Hepatocyte (in vitro differentiated cells): ENCODE results near the gene PCGF1.

Experiments
- CTCF ChIP-seq: fragments of 200-600 bp; sonication (generic); IDR thresholded peaks from 2 replicates; pipeline ENCODE4 v1.5.1; 2016; ENCODE audit warnings: antibody characterized with exemption, mild to moderate bottlenecking; ENCODE audit not compliant: poor library complexity
- EZH2 ChIP-seq: fragments of 200-600 bp; sonication (generic); IDR thresholded peaks from 2 replicates; pipeline ENCODE4 v1.6.1; 2016; ENCODE audit warnings: antibody characterized with exemption, mild to moderate bottlenecking, borderline replicate concordance

GRCh38 chr2:74516650-74517049, 9.2 kb upstream of the PCGF1 start:
- TF ChIP-seq CTCF (no peak), EZH2 (no peak)
